ENCODE results near the gene GCN1.
A peak's percentile ranks its signal among the peaks of the same experiment; 100 is the strongest.

GCN1 gene

GRCh38 chr12:120091371-120092090, 103.0 kb downstream of the GCN1 start:
- DNase-seq = no peak

GRCh38 chr12:120090626-120091295, 103.8 kb downstream of the GCN1 start:
- no peak for DNase-seq

GRCh38 chr12:120090206-120090605, 104.3 kb downstream of the GCN1 start:
- no peak for DNase-seq

- no peak for DNase-seq
Measured at GRCh38 chr12:120089796-120090195, 104.7 kb downstream of the GCN1 start.

- no peak for DNase-seq
Measured at GRCh38 chr12:120089105-120089504, 105.4 kb downstream of the GCN1 start.

GRCh38 chr12:120086801-120087621, 107.5 kb downstream of the GCN1 start:
- DNase-seq = peak; percentile 99

GRCh38 chr12:120085920-120086645, 108.4 kb downstream of the GCN1 start:
- no peak for DNase-seq

- DNase-seq = no peak
Measured at GRCh38 chr12:120081641-120082040, 112.9 kb downstream of the GCN1 start.

GRCh38 chr12:120079411-120080400, 114.8 kb downstream of the GCN1 start:
- DNase-seq = no peak

GRCh38 chr12:120078868-120079267, 115.6 kb downstream of the GCN1 start:
- DNase-seq = no peak

GRCh38 chr12:120077260-120077659, 117.3 kb downstream of the GCN1 start:
- no peak for DNase-seq
